DMS114 treated with DMSO at 0.1 percent for 48 hours (cell line): ENCODE results near the gene COL6A3.

Experiments
- DNase-seq: peaks from one replicate; lab custom pipeline; 2025; ENCODE audit not compliant: unreplicated experiment; lab: John Stamatoyannopoulos, UW

COL6A3 gene

GRCh38 chr2:237276716-237277490, 137.1 kb downstream of the COL6A3 start:
- no peak for DNase-seq
